Endodermal cell (in vitro differentiated cells): ENCODE data around the gene ETV7. TPM values are rescaled to one million over a fixed set of nuclear protein-coding genes. Genes with fewer than 3 reads are reported as not detected.

Experiments used
- DNase-seq: peaks from one replicate; pipeline ENCODE4 v3.0.0-alpha.2; 2017
- H3K27ac ChIP-seq: 2 replicates; pipeline ENCODE4 v1.5.1; 2013; ENCODE audit warnings: mild to moderate bottlenecking, low read depth, low read length, moderate library complexity
- H3K27me3 ChIP-seq: 2 replicates; pipeline ENCODE4 v1.6.1; 2013; ENCODE audit warnings: mild to moderate bottlenecking, low read length, moderate library complexity; ENCODE audit not compliant: insufficient read depth, control insufficient read depth, poor library complexity, severe bottlenecking
- H3K36me3 ChIP-seq: 2 replicates; pipeline ENCODE4 v1.7.0; 2013; ENCODE audit warnings: mild to moderate bottlenecking, low read length, moderate library complexity; ENCODE audit not compliant: control insufficient read depth, insufficient read depth
- H3K4me1 ChIP-seq: one replicate; pipeline ENCODE4 v1.7.0; 2013; ENCODE audit warnings: low read length; ENCODE audit not compliant: control insufficient read depth, insufficient read depth
- H3K4me3 ChIP-seq: 2 replicates; pipeline ENCODE4 v1.5.1; 2013; ENCODE audit warnings: mild to moderate bottlenecking, low read length, moderate library complexity
- H3K9ac ChIP-seq: 2 replicates; pipeline ENCODE4 v1.6.1; 2013; ENCODE audit warnings: mild to moderate bottlenecking, low read length, moderate library complexity; ENCODE audit not compliant: poor library complexity, severe bottlenecking; ENCODE audit errors: extremely low read depth
- H3K9me3 ChIP-seq: 2 replicates; pipeline ENCODE4 v1.6.1; 2013; ENCODE audit warnings: mild to moderate bottlenecking, low read length, moderate library complexity; ENCODE audit not compliant: control insufficient read depth
- H3K27ac Mint-ChIP-seq: 2 replicates; pipeline ENCODE4 v1.8.0; 2020; ENCODE audit warnings: mixed read lengths
- H3K27me3 Mint-ChIP-seq: 2 replicates; pipeline ENCODE4 v1.8.0; 2021; ENCODE audit warnings: mild to moderate bottlenecking, mixed read lengths; ENCODE audit not compliant: insufficient read depth
- H3K36me3 Mint-ChIP-seq: 2 replicates; pipeline ENCODE4 v1.8.0; 2020; ENCODE audit warnings: low read depth, mixed read lengths
- H3K4me1 Mint-ChIP-seq: 2 replicates; pipeline ENCODE4 v1.8.0; 2020; ENCODE audit warnings: mixed read lengths
- H3K4me3 Mint-ChIP-seq: 2 replicates; pipeline ENCODE4 v1.8.0; 2020; ENCODE audit warnings: mild to moderate bottlenecking, moderate library complexity, mixed read lengths
- H3K9me3 Mint-ChIP-seq: 2 replicates; pipeline ENCODE4 v1.8.0; 2020; ENCODE audit warnings: mild to moderate bottlenecking, mixed read lengths
- CTCF ChIP-seq: fragments of 200-600 bp; sonication (generic); conservative IDR thresholded peaks from 2 replicates; pipeline ENCODE4 v1.5.0; 2021; ENCODE audit warnings: antibody characterized with exemption, mild to moderate bottlenecking
- WGBS, 2 experiments: methylation state at CpG; one replicate each; pipeline versions ENCODE4 v1.1.5 to v1.1.7; 2013; ENCODE audit warnings: missing lambda C conversion rate in 2 of 2, mixed read lengths in 1 of 2; ENCODE audit not compliant: insufficient coverage in 1 of 2, insufficient read length in 1 of 2; 5-methylcytosine and 5-hydroxymethylcytosine counted together
- total RNA-seq, 2 donors: library from RNA; stranded (reverse); fragmentation: NEBNext Ultra II Directional in 1 of 2; extraction: Animal tissue kit (Norgen Biotek cat#: 25700) in 1 of 2; gene quantifications; 2 replicates in 1 of 2; 3 replicates in 1 of 2; pipeline ENCODE4 v1.2.1, GENCODE V29; 2021

ETV7 gene
- total RNA-seq, 2 donors from 2014 or later: 0.42 TPM

GRCh38 chr6:36373368-36374019 lies 14.0 kb downstream of the ETV7 start:
- DNase-seq: no peak
- no peak overlapping the region for H3K4me3 Mint-ChIP-seq
- Histone ChIP-seq H3K4me3 (no peak overlapping the region), H3K36me3 (no peaks in the 10 kb centered on the region), H3K27ac (no peak overlapping the region), H3K27me3 (no peaks in the 10 kb centered on the region), H3K4me1 (peaks cover 9% of the 10 kb centered on the region), H3K9me3 (no peaks in the 10 kb centered on the region), H3K9ac (no peak overlapping the region)
- H3K9me3 Mint-ChIP-seq: no peaks in the 10 kb centered on the region
- H3K4me1 Mint-ChIP-seq: peaks cover 7% of the 10 kb centered on the region
- 80 to 81% methylated on average over 8 to 15 of the region's 15 CpGs for WGBS, 2 experiments
- H3K36me3 Mint-ChIP-seq: no peaks in the 10 kb centered on the region
- H3K27me3 Mint-ChIP-seq: peaks cover 8% of the 10 kb centered on the region
- no peak overlapping the region for H3K27ac Mint-ChIP-seq
- peak; percentile 15 for TF ChIP-seq CTCF

GRCh38 chr6:36372088-36372487 lies 15.4 kb downstream of the ETV7 start:
- no peaks in the 10 kb centered on the region for H3K9me3 Mint-ChIP-seq
- peaks cover 8% of the 10 kb centered on the region for H3K27me3 Mint-ChIP-seq
- peaks cover 7% of the 10 kb centered on the region for H3K4me1 Mint-ChIP-seq
- H3K27me3 ChIP-seq: no peaks in the 10 kb centered on the region
- H3K4me3 Mint-ChIP-seq: no peak overlapping the region
- no peak for TF ChIP-seq CTCF
- H3K4me1 ChIP-seq: peaks cover 9% of the 10 kb centered on the region
- DNase-seq: no peak
- H3K9me3 ChIP-seq: no peaks in the 10 kb centered on the region
- no peaks in the 10 kb centered on the region for H3K36me3 ChIP-seq
- no peaks in the 10 kb centered on the region for H3K36me3 Mint-ChIP-seq
- H3K27ac Mint-ChIP-seq: no peak overlapping the region
- WGBS, 2 experiments: 87 to 90% methylated on average over 6 of the region's 6 CpGs
- H3K27ac ChIP-seq: no peak overlapping the region
- no peak overlapping the region for H3K4me3 ChIP-seq
- H3K9ac ChIP-seq: no peak overlapping the region

GRCh38 chr6:36371211-36371610 lies 16.3 kb downstream of the ETV7 start:
- H3K4me1 Mint-ChIP-seq: peaks cover 7% of the 10 kb centered on the region

More at GRCh38 chr6:36371211-36371610, 16.3 kb downstream of the ETV7 start:
- Histone ChIP-seq H3K36me3 (no peaks in the 10 kb centered on the region), H3K27ac (no peak overlapping the region), H3K9me3 (no peaks in the 10 kb centered on the region), H3K27me3 (no peaks in the 10 kb centered on the region), H3K4me3 (no peak overlapping the region), H3K9ac (no peak overlapping the region), H3K4me1 (peaks cover 9% of the 10 kb centered on the region)
- Mint-ChIP-seq H3K27me3 (peaks cover 8% of the 10 kb centered on the region), H3K9me3 (no peaks in the 10 kb centered on the region), H3K4me3 (no peak overlapping the region), H3K36me3 (no peaks in the 10 kb centered on the region), H3K27ac (no peak overlapping the region)
- WGBS, 2 experiments: 88 to 90% methylated on average over 6 to 9 of the region's 9 CpGs
- TF ChIP-seq CTCF: no peak
- no peak for DNase-seq
